GM21447 (cell line): Measurements from ENCODE around the gene ANTKMT.

Experiments
- ATAC-seq: cut with Tn5 transposase; IDR thresholded peaks from one replicate; pipeline ENCODE4 v1.9.1; 2021; ENCODE audit not compliant: unreplicated experiment

The ANTKMT gene

GRCh38 chr16:761625-762513, 40.9 kb downstream of the ANTKMT start:
- no peak for ATAC-seq

- ATAC-seq = no peak
These were observed 41.8 kb downstream of the ANTKMT start for GRCh38 chr16:762595-763268.

- ATAC-seq = no peak
These were observed 42.6 kb downstream of the ANTKMT start for GRCh38 chr16:763369-764183.

- no peak for ATAC-seq
These were observed 43.3 kb downstream of the ANTKMT start for GRCh38 chr16:764184-764750.

- no peak for ATAC-seq
These were observed 44.0 kb downstream of the ANTKMT start for GRCh38 chr16:764848-765487.

- ATAC-seq = no peak
These were observed 44.5 kb downstream of the ANTKMT start for GRCh38 chr16:765488-765865.

GRCh38 chr16:766008-766819, 45.3 kb downstream of the ANTKMT start:
- no peak for ATAC-seq

GRCh38 chr16:766820-767640, 46.1 kb downstream of the ANTKMT start:
- no peak for ATAC-seq

GRCh38 chr16:767743-768235, 46.8 kb downstream of the ANTKMT start:
- no peak for ATAC-seq

- no peak for ATAC-seq
These were observed 47.5 kb downstream of the ANTKMT start for GRCh38 chr16:768428-768827.

GRCh38 chr16:769184-769784, 48.3 kb downstream of the ANTKMT start:
- ATAC-seq = no peak

GRCh38 chr16:769934-770333, 49.0 kb downstream of the ANTKMT start:
- no peak for ATAC-seq

GRCh38 chr16:770411-770810, 49.5 kb downstream of the ANTKMT start:
- no peak for ATAC-seq
